ENCODE results near the gene VPREB3. TPM values are rescaled to one million over a fixed set of nuclear protein-coding genes. Genes with fewer than 3 reads are reported as not detected.

VPREB3 gene
- total RNA-seq, 1 donor from 2014 or later: not detected

Other genes with a start within 250 kb of the VPREB3 start
- 0.39 TPM for gene IGLL1, start 174.1 kb downstream of the VPREB3 start, total RNA-seq
- gene DRICH1, start 122.1 kb downstream of the VPREB3 start, total RNA-seq: 0.39 TPM
- 2.7 TPM for gene RGL4, start 63.4 kb downstream of the VPREB3 start, total RNA-seq
- 4.3 TPM for gene ZNF70, start 3.3 kb downstream of the VPREB3 start, total RNA-seq
- 0.30 TPM for gene C22orf15, start 8.6 kb upstream of the VPREB3 start, total RNA-seq
- 17.1 TPM for gene CHCHD10, start 13.5 kb upstream of the VPREB3 start, total RNA-seq
- gene MMP11, start 18.4 kb upstream of the VPREB3 start, total RNA-seq: 4.9 TPM
- gene SMARCB1, start 32.5 kb upstream of the VPREB3 start, total RNA-seq: 24.8 TPM
- 0.49 TPM for gene DERL3, start 84.6 kb upstream of the VPREB3 start, total RNA-seq
- gene SLC2A11, start 103.5 kb upstream of the VPREB3 start, total RNA-seq: 4.2 TPM
- gene MIF, start 140.0 kb upstream of the VPREB3 start, total RNA-seq: 69.8 TPM
- 0.89 TPM for gene GSTT2B, start 206.8 kb upstream of the VPREB3 start, total RNA-seq
- gene DDTL, start 212.5 kb upstream of the VPREB3 start, total RNA-seq: 0.20 TPM
- gene DDT, start 220.0 kb upstream of the VPREB3 start, total RNA-seq: 51.6 TPM
- gene GSTT2, start 225.7 kb upstream of the VPREB3 start, total RNA-seq: not detected

Measured in skin of body (tissue), 1 donor.